Stimulated activated CD8-positive, alpha-beta memory T cell treated with anti-CD3 and anti-CD28 coated beads, Interleukin-4, amount 100 ng/mL, for 24 hours (primary cell): ENCODE results near the gene SCYL2.
"Not testable (repeated sequence)": the region's sequence is repeated elsewhere in the genome, so short reads cannot be mapped to it uniquely, and the experiment has no call there.

ENCODE experiments used
- DNase-seq: peaks from one replicate; pipeline ENCODE4 v3.0.0-alpha.2; 2020; ENCODE audit warnings: low read depth

The SCYL2 gene, protein sequence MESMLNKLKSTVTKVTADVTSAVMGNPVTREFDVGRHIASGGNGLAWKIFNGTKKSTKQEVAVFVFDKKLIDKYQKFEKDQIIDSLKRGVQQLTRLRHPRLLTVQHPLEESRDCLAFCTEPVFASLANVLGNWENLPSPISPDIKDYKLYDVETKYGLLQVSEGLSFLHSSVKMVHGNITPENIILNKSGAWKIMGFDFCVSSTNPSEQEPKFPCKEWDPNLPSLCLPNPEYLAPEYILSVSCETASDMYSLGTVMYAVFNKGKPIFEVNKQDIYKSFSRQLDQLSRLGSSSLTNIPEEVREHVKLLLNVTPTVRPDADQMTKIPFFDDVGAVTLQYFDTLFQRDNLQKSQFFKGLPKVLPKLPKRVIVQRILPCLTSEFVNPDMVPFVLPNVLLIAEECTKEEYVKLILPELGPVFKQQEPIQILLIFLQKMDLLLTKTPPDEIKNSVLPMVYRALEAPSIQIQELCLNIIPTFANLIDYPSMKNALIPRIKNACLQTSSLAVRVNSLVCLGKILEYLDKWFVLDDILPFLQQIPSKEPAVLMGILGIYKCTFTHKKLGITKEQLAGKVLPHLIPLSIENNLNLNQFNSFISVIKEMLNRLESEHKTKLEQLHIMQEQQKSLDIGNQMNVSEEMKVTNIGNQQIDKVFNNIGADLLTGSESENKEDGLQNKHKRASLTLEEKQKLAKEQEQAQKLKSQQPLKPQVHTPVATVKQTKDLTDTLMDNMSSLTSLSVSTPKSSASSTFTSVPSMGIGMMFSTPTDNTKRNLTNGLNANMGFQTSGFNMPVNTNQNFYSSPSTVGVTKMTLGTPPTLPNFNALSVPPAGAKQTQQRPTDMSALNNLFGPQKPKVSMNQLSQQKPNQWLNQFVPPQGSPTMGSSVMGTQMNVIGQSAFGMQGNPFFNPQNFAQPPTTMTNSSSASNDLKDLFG

GRCh38 chr12:100266835-100267602 lies at the start of gene SCYL2, which contains the start of gene DEPDC4:
TSS of gene SCYL2 (plus strand) at chr12:100267177. CDS start at chr12:100282971, 15,794 bp downstream.
TSS of gene DEPDC4 (minus strand) at chr12:100267079. CDS start at chr12:100267076, 3 bp downstream.
- DNase-seq: peak; percentile 84

DNA sequence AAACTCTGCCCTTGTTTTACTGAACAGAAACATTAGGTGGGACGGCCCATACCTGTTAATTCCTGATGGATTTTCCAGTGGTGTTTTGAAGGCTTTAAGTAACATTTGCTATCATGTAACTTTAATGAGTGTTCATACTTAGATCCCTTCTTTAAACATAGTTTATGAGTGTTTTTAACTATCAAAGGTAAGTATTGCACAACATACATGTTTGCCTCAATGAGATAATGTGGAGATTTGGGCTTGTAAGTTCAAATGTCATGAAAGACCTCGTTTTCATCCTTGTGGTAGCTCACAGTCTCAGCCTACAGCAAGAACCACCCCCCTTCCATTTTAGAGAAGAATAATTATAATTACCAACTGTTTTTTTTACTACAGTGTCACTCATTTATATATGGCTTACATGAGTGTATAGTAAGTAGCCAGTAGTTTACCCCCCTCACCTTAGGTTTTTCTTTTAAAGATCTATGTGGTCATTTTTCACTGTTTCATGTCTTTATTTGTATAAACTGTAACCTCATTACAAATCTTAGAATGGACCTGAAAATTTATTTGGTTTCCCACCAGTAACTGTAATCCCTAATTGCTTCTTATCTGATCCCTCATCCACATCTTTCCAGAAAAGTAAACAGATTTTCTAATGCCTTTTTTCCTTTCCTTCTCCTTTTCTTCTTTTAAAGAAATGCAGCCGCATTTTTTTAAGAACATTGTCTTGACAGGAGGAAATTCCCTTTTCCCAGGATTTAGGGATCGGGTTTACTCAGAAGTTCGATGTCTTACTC lies 47.5 kb upstream of the SCYL2 start:
- DNase-seq: no peak

- no peak for DNase-seq
Measured at GRCh38 chr12:100221523-100221922, 45.5 kb upstream of the SCYL2 start.

- DNase-seq: not testable (repeated sequence)
Measured at GRCh38 chr12:100222173-100222572, 44.8 kb upstream of the SCYL2 start.

DNA sequence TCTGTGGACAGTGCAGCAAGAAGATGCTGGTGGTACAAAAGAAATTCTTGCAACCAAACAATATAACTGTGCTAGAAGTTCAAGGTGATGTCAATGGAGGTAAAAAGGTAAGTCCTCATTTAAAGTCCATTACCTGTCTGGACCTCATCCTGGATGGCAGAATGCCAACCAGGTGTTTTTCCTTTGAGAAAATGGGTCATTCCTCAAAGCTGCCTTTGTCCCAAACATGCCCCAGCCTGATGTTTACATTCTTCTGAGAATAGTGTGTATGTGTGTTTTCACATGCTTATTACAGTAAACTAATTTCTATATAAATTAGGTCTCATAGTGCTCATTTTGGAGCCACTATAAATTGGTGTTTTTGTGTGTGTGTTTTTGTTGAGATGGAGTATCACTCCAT lies 41.5 kb upstream of the SCYL2 start:
- DNase-seq: no peak

GRCh38 chr12:100229036-100229635 lies 37.8 kb upstream of the SCYL2 start:
- no peak for DNase-seq

GRCh38 chr12:100229876-100230275 lies 37.1 kb upstream of the SCYL2 start:
- no peak for DNase-seq

DNA sequence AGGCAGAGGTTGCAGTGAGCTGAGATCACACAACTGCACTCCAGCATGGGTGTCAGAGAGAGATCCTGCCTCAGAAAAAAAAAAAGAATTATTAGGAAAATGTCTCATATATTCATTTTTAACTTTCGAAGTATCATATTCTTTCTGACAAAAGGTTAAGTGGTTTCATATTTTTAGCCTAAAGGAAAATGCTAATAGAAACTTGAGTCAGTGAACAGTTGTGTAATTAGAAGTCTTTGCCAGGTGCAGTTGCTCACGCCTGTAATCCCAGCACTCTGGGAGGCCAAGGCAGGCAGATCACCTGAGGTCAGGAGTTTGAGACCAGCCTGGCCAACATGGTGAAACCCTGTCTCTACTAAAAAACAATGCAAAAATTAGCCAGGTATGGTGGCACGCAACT lies 35.1 kb upstream of the SCYL2 start:
- not testable (repeated sequence) for DNase-seq

DNA sequence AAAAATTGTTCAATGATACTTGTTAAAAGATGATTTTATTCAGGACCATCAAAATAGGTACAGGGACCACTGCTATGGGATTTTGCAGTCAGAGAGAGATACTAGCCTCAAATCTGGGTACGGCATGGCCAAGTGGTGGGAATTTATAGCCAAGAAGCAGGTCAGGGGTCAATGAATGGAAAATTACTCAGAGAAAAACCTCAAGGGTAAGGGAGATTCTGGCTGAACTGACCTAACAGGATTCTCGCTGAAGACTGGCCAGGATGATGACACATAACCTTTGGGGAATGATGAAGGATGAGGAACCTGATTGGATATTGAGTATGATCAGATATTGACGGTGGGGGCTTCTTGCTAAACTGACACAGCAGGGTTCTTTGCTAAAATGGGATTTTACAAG lies 32.8 kb upstream of the SCYL2 start:
- DNase-seq: no peak

GRCh38 chr12:100234591-100235304 lies 32.2 kb upstream of the SCYL2 start:
- DNase-seq: no peak

GRCh38 chr12:100238801-100239200 lies 28.2 kb upstream of the SCYL2 start:
- DNase-seq: no peak

DNA sequence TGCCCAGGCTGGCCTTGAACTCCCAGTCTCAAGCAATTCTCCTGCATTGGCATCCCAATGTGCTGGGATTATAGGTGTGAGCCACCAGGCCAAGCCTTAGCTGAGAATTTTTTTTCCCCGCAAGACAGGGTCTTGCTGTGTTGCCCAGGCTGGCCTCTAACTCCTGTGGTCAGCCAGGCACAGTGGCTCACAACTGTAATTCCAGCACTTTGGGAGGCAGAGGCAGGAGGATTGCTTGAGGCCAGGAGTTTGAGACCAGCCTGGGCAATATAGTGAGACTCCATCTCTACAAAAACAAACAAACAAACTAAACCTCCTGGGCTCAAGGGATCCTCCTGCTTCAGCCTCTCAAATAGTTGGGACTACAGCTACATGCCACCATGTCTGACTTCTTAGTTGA lies 27.4 kb upstream of the SCYL2 start:
- DNase-seq: no peak

DNA sequence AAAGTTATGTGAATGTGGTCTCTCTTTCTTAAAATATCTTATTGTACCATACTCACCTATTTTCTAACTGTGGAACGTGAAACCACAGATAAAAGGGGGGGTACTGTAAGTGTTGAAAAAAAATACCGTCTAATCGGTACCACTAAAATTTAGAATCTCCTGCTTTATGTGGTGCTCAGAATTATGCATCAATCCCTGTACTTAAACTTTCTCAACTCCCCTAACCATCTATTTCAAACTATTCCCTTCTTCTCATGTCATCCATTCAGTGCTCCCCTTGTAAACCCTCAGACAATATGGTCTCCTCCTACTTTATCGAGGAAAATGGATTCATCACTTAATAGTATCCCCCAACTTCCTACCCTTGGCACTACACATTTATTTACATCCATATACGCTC lies 23.8 kb upstream of the SCYL2 start:
- DNase-seq: no peak

DNA sequence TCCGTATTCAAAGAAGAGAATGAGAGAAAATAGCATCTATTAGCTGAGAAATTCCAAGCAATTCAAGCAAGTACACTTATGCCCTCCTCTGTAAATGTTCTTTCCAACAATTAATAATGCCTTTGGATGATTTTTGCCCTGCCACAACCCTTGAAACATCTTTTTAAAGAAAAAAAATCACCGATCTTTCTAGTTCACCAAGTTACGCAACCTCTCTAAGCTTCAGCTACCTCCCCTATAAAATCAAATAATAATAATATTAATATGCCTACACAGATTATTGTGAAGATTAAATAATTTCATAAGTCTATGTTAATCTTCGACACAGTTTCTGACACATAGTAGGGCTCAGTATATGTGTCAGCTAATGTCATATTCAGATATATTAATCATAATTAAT lies 19.2 kb upstream of the SCYL2 start:
- DNase-seq: no peak

DNA sequence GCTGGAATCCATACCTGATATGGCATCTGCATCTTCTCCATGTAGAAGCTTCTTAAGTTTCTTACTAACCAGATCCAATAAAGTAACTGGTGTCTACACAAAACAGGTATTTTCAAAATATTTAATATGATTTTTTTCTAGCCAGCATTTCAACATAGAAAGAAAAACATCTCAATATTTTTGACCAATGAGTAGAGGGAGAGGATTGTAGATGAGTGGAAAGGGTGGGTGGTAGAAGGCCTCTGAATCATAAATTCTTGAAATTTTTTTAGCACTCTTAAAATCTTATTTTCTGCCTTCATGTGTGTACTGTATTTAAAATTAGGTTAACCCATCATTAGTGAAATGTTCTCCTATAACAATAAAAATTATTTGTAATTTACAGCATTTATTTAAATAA lies 18.1 kb upstream of the SCYL2 start:
- no peak for DNase-seq

DNA sequence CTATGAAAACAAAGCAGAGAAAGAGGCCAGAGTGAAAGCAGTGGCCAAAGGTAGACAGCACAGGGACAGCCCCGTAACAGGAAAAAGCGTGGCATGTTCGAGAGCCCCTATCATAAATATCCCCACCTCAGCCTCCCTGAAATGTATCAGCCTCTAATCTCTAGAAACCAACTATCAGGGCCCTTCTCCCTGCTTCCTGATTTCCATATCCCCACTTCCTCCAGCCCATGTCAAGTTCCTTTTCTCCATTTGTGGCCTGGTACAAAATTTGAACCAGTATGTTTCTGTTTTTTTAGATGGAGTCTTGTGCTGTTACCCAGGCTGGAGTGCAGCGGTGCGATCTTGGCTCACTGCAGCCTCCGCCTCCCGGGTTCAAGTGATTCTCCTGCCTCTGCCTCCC lies 17.0 kb upstream of the SCYL2 start:
- no peak for DNase-seq

DNA sequence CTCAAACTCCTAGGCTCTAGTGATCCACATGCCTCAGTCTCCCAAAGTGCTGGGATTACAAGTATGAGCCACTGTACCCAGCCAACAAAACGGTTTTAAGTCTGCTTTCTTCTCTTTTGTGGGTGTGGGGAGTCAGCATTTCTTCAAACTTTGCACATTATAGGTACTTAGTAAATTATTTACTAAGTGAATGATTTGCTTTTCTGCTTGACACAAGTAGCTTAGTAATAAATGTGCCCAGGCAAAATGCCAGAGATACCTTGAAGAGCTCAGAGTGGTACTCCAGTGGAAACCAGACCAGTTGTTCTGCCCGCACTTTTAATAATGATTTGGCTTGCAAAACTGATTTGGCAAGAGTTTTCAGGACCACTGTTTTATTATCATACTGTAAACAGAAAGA lies 15.1 kb upstream of the SCYL2 start:
- no peak for DNase-seq

DNA sequence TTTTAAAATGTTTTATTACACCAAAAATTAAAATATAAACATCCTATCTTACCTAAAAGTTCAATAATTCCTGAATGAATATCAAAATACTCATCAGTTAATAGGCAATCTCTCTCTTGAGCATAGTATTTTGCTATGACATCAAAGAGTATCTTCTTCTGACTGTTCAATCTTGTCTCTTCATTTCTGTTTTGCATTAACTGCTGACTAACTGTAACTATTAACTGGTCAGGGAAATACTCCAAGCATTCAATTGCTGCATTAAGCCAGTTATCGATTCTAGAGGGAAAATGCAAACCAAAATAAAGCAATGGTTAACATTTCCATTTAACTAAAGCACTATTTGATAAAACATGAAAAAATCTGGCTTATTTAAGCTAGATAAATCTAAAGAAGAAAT lies 13.5 kb upstream of the SCYL2 start:
- DNase-seq: no peak

DNA sequence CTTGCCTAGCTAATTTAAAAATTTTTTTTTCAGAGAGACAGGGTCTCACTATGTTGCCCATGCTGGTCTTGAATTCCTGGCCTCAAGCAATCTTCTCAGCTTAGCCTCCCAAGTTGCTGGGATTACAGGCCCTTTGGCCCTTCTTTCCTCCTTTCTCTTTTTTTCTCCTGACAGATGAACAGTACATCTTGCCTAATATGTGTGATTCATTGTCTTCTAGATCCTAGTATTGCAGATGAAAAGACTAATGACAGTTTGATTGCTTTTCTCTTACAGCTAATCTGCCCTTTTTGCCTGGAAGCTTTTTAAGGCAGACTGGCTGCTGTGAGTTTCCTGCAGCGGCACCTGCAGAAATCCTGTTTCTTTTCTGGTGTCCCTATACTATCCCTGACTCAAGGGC lies 12.1 kb upstream of the SCYL2 start:
- no peak for DNase-seq

- DNase-seq: no peak
Measured at GRCh38 chr12:100258127-100258526, 8.8 kb upstream of the SCYL2 start.
